Ascending aorta (tissue), 2 donors: Measurements from ENCODE around the gene AFF3. TPM values are rescaled to one million over a fixed set of nuclear protein-coding genes. Genes with fewer than 3 reads are reported as not detected.

Experiments
- DNase-seq, 2 donors: peaks; one replicate each; pipeline ENCODE4 v3.0.0-alpha.2; 2019; ENCODE audit warnings: low spot score in 2 of 2
- H3K27ac ChIP-seq, 2 donors: fragments of 200-600 bp; sonication (generic); one replicate each; pipeline ENCODE4 v1.5.1; 2016 to 2017; ENCODE audit warnings: mild to moderate bottlenecking in 1 of 2
- H3K27me3 ChIP-seq: fragments of 200-600 bp; sonication (generic); one replicate; pipeline ENCODE4 v1.5.1; 2017
- H3K36me3 ChIP-seq, 2 donors: fragments of 200-600 bp; sonication (generic); one replicate each; pipeline ENCODE4 v1.5.1; 2016
- H3K4me1 ChIP-seq, 2 donors: fragments of 200-600 bp; sonication (generic); one replicate each; pipeline ENCODE4 v1.5.1; 2016 to 2017; ENCODE audit warnings: mild to moderate bottlenecking in 1 of 2
- H3K4me3 ChIP-seq, 2 donors: fragments of 200-600 bp; sonication (generic); one replicate each; pipeline ENCODE4 v1.5.1; 2016 to 2017; ENCODE audit warnings: mild to moderate bottlenecking in 1 of 2
- H3K9me3 ChIP-seq, 2 donors: fragments of 200-600 bp; sonication (generic); one replicate each; pipeline ENCODE4 v1.5.1; 2016
- intact Hi-C: fragments of 100-400 bp; cut with DNase I; formaldehyde crosslinking; loops from one replicate; pipeline ENCODE4 v1.15.1; 2023
- total RNA-seq: library from RNA; depleted of rRNA; stranded (reverse); fragments of >200 nt; gene quantifications from one replicate; pipeline ENCODE4 v1.1.0, GENCODE V29; 2016
- TF ChIP-seq, protein P1 (sequence below), 3 experiments: fragments of 200-600 bp in 2 of 3; fragments of 450-650 bp in 1 of 3; sonication (generic) in 2 of 3; IDR thresholded peaks; one replicate each; pipeline ENCODE4 v1.5.1; 2016 to 2019; ENCODE audit warnings: antibody characterized with exemption in 3 of 3, mild to moderate bottlenecking in 1 of 3, moderate library complexity in 1 of 3

The AFF3 gene
- total RNA-seq, 1 donor from 2014 or later: 7.1 TPM

DNA sequence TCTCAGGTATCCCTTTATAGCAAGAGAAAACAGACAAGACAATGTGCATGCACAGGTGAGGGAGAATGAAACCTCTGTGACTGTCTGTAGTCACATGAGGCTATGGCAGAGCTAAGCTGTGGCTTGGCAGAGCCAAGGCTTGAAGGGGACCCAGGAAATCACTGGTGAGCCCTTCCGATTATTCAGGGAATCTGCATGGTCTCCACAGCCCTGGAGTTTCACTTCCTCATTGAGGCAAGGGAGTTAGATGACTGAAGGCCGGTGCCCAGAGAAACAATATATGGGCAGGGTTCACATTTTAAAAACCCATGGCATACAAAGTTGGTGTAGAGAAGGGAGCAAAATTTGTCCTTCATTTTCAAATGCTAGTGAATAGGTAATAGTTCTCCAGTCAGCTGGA is 508.2 kb downstream of the AFF3 start:
- no peaks in the 10 kb centered on the region for H3K9me3 ChIP-seq
- DNase-seq: no peak
- H3K27me3 ChIP-seq: no peaks in the 10 kb centered on the region
- H3K27ac ChIP-seq: no peak overlapping the region
- peaks cover 5 to 15% of the 10 kb centered on the region in 2 donors for H3K4me1 ChIP-seq
- intact Hi-C loops: no loop called here
- no peak overlapping the region for H3K4me3 ChIP-seq
- H3K36me3 ChIP-seq: no peaks in the 10 kb centered on the region
- TF ChIP-seq, protein P1, sequence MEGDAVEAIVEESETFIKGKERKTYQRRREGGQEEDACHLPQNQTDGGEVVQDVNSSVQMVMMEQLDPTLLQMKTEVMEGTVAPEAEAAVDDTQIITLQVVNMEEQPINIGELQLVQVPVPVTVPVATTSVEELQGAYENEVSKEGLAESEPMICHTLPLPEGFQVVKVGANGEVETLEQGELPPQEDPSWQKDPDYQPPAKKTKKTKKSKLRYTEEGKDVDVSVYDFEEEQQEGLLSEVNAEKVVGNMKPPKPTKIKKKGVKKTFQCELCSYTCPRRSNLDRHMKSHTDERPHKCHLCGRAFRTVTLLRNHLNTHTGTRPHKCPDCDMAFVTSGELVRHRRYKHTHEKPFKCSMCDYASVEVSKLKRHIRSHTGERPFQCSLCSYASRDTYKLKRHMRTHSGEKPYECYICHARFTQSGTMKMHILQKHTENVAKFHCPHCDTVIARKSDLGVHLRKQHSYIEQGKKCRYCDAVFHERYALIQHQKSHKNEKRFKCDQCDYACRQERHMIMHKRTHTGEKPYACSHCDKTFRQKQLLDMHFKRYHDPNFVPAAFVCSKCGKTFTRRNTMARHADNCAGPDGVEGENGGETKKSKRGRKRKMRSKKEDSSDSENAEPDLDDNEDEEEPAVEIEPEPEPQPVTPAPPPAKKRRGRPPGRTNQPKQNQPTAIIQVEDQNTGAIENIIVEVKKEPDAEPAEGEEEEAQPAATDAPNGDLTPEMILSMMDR (IDR thresholded peaks at IDR 0.05): no peak

DNA sequence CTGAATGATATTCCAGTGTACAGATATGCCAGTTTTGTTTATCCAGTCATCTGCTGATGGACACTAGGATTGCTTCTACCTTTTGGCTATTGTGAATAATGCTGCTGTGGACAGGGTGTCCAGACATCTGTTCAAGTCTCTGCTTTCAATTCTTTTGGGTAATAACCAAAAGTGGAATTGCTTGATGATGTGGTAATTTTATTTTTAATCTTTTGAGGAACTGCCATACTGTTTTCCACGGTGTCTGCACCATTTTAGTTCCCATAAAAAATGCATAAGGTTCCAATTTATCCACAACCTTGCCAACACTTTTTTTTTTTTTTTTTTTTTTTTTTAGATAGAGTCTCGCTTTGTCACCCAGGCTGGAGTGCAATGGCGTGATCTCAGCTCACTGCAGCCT is 510.7 kb downstream of the AFF3 start:
- TF ChIP-seq, protein P1 (IDR thresholded peaks at IDR 0.05): no peak
- Histone ChIP-seq H3K4me3 (no peak overlapping the region), H3K27me3 (no peaks in the 10 kb centered on the region), H3K27ac (no peak overlapping the region), H3K9me3 (no peaks in the 10 kb centered on the region), H3K36me3 (no peaks in the 10 kb centered on the region), H3K4me1 (peaks cover 3 to 12% of the 10 kb centered on the region in 2 donors)
- DNase-seq: no peak
- intact Hi-C loops: no loop called here

DNA sequence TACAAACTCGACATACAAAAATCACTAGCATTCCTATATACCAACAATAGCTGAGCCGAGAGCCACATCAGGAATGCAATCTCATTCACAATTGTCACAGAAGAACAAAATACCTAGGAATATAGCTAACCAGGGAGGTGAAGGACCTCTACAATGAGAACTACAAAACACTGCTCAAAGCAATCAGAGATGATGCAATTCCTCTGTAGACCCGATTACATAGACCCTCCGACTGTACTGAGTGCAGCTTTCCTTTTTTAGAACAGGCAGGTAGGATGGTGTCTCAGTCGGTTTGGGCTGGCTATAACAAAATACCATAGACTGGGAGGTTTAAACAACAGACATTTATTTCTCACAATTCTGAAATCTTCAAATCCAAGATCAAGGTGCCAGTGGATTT is 513.1 kb downstream of the AFF3 start:
- Histone ChIP-seq H3K36me3 (no peaks in the 10 kb centered on the region), H3K4me1 (peaks cover 0 to 9% of the 10 kb centered on the region in 2 donors), H3K9me3 (no peaks in the 10 kb centered on the region), H3K4me3 (no peak overlapping the region), H3K27ac (no peak overlapping the region), H3K27me3 (no peaks in the 10 kb centered on the region)
- no peak for DNase-seq
- intact Hi-C loops: no loop called here
- TF ChIP-seq, protein P1 (IDR thresholded peaks at IDR 0.05): no peak

DNA sequence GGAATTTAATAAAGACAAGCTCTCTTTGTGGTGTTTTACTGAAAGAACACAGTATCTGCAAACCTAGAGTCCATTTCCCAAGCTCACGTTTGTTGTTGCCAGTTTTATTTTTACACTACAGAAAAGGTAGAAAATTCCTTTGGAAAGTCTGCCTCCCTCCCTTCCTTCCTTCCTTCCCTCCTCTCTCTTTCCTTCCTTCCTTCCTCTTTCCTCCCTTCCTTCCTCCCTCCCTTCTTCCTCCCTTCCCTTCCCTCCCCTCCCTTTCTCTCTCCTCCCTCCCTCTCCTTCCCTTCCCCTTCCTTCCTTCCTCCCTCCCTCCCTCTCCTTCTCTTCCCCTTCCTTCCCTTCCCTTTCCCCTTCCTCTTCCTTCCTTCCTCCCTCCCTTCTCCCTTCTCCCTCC is 516.2 kb downstream of the AFF3 start:
- no peak overlapping the region for H3K4me3 ChIP-seq
- no peaks in the 10 kb centered on the region for H3K27me3 ChIP-seq
- H3K4me1 ChIP-seq: peaks cover 4 to 22% of the 10 kb centered on the region in 2 donors
- H3K36me3 ChIP-seq: no peaks in the 10 kb centered on the region
- TF ChIP-seq, protein P1 (IDR thresholded peaks at IDR 0.05): no peak
- H3K9me3 ChIP-seq: no peaks in the 10 kb centered on the region
- no peak for DNase-seq
- intact Hi-C loops: no loop called here
- no peak overlapping the region for H3K27ac ChIP-seq

DNA sequence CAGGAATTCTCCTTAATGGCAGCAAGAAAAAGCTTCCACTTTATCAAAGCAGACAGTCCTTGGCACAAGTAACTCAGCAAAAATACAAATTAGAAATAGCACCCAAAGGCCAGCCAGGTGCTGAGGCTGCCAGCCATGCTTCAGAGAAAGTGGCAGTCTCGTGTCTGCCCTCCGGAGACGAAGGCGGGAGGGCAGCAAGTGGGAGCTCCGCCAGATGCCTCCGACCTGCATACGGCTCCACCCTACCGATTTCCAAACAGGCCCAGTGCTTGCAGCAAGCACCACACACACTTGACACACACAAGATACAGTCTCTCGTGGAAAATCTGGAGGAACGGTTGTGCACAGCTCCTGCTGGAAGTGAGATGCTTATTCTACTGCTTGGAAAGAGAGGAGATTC is 517.7 kb downstream of the AFF3 start:
- H3K4me1 ChIP-seq: peaks cover 4 to 22% of the 10 kb centered on the region in 2 donors
- H3K27me3 ChIP-seq: no peaks in the 10 kb centered on the region
- intact Hi-C loops: no loop called here
- no peaks in the 10 kb centered on the region for H3K36me3 ChIP-seq
- DNase-seq: no peak
- no peaks in the 10 kb centered on the region for H3K9me3 ChIP-seq
- no peak overlapping the region for H3K27ac ChIP-seq
- no peak overlapping the region for H3K4me3 ChIP-seq
- TF ChIP-seq, protein P1 (IDR thresholded peaks at IDR 0.05): no peak

DNA sequence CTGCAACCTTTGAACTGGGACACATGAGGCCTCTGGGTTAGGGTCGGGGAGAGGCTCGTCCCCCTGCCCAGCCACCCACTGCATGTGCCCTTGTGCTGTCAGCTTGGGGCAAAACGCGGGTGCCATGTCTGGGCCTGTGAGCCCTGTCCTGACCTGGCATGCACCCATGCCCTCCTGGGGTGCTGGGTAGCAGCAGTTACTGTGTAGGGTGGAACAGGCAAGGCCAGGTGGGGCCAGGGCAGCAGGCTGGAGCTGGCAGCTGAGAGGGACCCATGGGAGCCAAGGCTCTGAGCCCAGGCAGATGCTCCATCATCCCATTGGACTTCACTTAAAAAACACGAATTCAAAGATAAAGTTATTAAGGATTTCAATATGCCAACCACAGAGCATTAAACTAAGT is 518.8 kb downstream of the AFF3 start:
- intact Hi-C loops: no loop called here
- H3K27me3 ChIP-seq: no peaks in the 10 kb centered on the region
- H3K4me3 ChIP-seq: no peak overlapping the region
- H3K27ac ChIP-seq: no peak overlapping the region
- no peaks in the 10 kb centered on the region for H3K9me3 ChIP-seq
- no peaks in the 10 kb centered on the region for H3K36me3 ChIP-seq
- TF ChIP-seq, protein P1 (IDR thresholded peaks at IDR 0.05): no peak
- H3K4me1 ChIP-seq: peaks cover 4 to 22% of the 10 kb centered on the region in 2 donors
- no peak for DNase-seq
